SK-N-SH treated with all-trans-retinoic acid at 6 μM for 48 hours (cell line): Measurements from ENCODE around the gene PPP1R16B.

Source experiments
- ATAC-seq: fragments of 200-7000 bp; cut with Tn5 transposase; 3 replicates; pipeline ENCODE4 v1.9.1; 2020; ENCODE audit warnings: mild to moderate bottlenecking, moderate library complexity
- BACH2 ChIP-seq: fragments of 250-450 bp; sonication (Bioruptor Pico); IDR thresholded peaks from 2 replicates; pipeline ENCODE4 v1.9.0; 2021; ENCODE audit warnings: mild to moderate bottlenecking, borderline replicate concordance
- CREB5 ChIP-seq: fragments of 250-450 bp; sonication (Bioruptor Pico); IDR thresholded peaks from 2 replicates; pipeline ENCODE4 v1.5.1; 2020; ENCODE audit warnings: low read depth, mild to moderate bottlenecking, moderate library complexity
- CSDC2 ChIP-seq: fragments of 250-450 bp; sonication (Bioruptor Pico); IDR thresholded peaks from 2 replicates; pipeline ENCODE4 v1.5.0; 2020; ENCODE audit warnings: mild to moderate bottlenecking, moderate library complexity
- CSRNP3 ChIP-seq: fragments of 250-450 bp; sonication (Bioruptor Pico); IDR thresholded peaks from 2 replicates; pipeline ENCODE4 v1.5.1; 2021; ENCODE audit warnings: mild to moderate bottlenecking, moderate library complexity
- ESRRG ChIP-seq: fragments of 250-450 bp; sonication (Bioruptor Pico); IDR thresholded peaks from 2 replicates; pipeline ENCODE4 v1.6.1; 2021; ENCODE audit warnings: mild to moderate bottlenecking
- GLIS3 ChIP-seq: fragments of 250-450 bp; sonication (Bioruptor Pico); IDR thresholded peaks from 2 replicates; pipeline ENCODE4 v1.5.0; 2020; ENCODE audit warnings: mild to moderate bottlenecking, moderate library complexity
- ISL1 ChIP-seq: fragments of 250-450 bp; sonication (Bioruptor Pico); IDR thresholded peaks from 2 replicates; pipeline ENCODE4 v2.1.2; 2022; ENCODE audit warnings: mild to moderate bottlenecking, moderate library complexity
- OSR1 ChIP-seq: fragments of 250-450 bp; sonication (Bioruptor Pico); IDR thresholded peaks from 2 replicates; pipeline ENCODE4 v1.8.0; 2022; ENCODE audit warnings: moderate library complexity, mild to moderate bottlenecking, inconsistent platforms
- PATZ1 ChIP-seq: fragments of 250-450 bp; sonication (Bioruptor Pico); IDR thresholded peaks from 2 replicates; pipeline ENCODE4 v1.8.0; 2020; ENCODE audit warnings: mild to moderate bottlenecking, moderate library complexity, borderline replicate concordance
- POU6F1 ChIP-seq: fragments of 250-450 bp; sonication (Bioruptor Pico); IDR thresholded peaks from 2 replicates; pipeline ENCODE4 v1.8.0; 2021; ENCODE audit warnings: low read depth, mild to moderate bottlenecking, moderate library complexity, borderline replicate concordance
- PPARA ChIP-seq: fragments of 250-450 bp; sonication (Bioruptor Pico); IDR thresholded peaks from 2 replicates; pipeline ENCODE4 v1.5.0; 2020; ENCODE audit warnings: mild to moderate bottlenecking, borderline replicate concordance
- RARB ChIP-seq: fragments of 250-450 bp; sonication (Bioruptor Pico); IDR thresholded peaks from 2 replicates; pipeline ENCODE4 v1.8.0; 2021; ENCODE audit warnings: mild to moderate bottlenecking, moderate library complexity
- TCF4 ChIP-seq: fragments of 250-450 bp; sonication (Bioruptor Pico); IDR thresholded peaks from 2 replicates; pipeline ENCODE4 v1.8.0; 2021; ENCODE audit warnings: mild to moderate bottlenecking, moderate library complexity, borderline replicate concordance
- TOX ChIP-seq: fragments of 250-450 bp; sonication (Bioruptor Pico); IDR thresholded peaks from 2 replicates; pipeline ENCODE4 v1.8.0; 2021; ENCODE audit warnings: mild to moderate bottlenecking, moderate library complexity, borderline replicate concordance
- TSHZ2 ChIP-seq: fragments of 250-450 bp; sonication (Bioruptor Pico); IDR thresholded peaks from 2 replicates; pipeline ENCODE4 v1.5.0; 2020; ENCODE audit warnings: mild to moderate bottlenecking, moderate library complexity
- ZC3H10 ChIP-seq: fragments of 250-450 bp; sonication (Bioruptor Pico); IDR thresholded peaks from 2 replicates; pipeline ENCODE4 v1.5.1; 2021; ENCODE audit warnings: mild to moderate bottlenecking, moderate library complexity
- ZFP3 ChIP-seq: fragments of 250-450 bp; sonication (Bioruptor Pico); IDR thresholded peaks from 2 replicates; pipeline ENCODE4 v1.5.0; 2020; ENCODE audit warnings: mild to moderate bottlenecking, moderate library complexity
- ZFP30 ChIP-seq: fragments of 450-650 bp; formaldehyde crosslinking; IDR thresholded peaks from 2 replicates; pipeline ENCODE4 v1.5.0; 2022; ENCODE audit warnings: mild to moderate bottlenecking, moderate library complexity
- ZNF565 ChIP-seq: fragments of 450-650 bp; formaldehyde crosslinking; conservative IDR thresholded peaks from 2 replicates; pipeline ENCODE4 v1.5.0; 2020; ENCODE audit warnings: low read depth, mild to moderate bottlenecking, moderate library complexity
- ZNF8 ChIP-seq: fragments of 450-650 bp; formaldehyde crosslinking; IDR thresholded peaks from 2 replicates; pipeline ENCODE4 v1.5.0; 2020; ENCODE audit warnings: mild to moderate bottlenecking, moderate library complexity

The PPP1R16B gene

GRCh38 chr20:38883081-38883980 lies 77.8 kb downstream of the PPP1R16B start (continued):
- no peak for TF ChIP-seq ZC3H10 (CRISPR knock-in tag)
- TF ChIP-seq ISL1 (CRISPR knock-in tag): peak; percentile 55
- TF ChIP-seq CREB5 (CRISPR knock-in tag): no peak
- TF ChIP-seq OSR1 (CRISPR knock-in tag): no peak
- 0 out of 2 replicates have a peak, but pooled peaks have one; percentile 16 for TF ChIP-seq GLIS3 (CRISPR knock-in tag)
- no peak for TF ChIP-seq ESRRG (CRISPR knock-in tag)
- TF ChIP-seq RARB (CRISPR knock-in tag): no peak
- no peak for TF ChIP-seq PATZ1 (CRISPR knock-in tag)
- TF ChIP-seq, all 23 proteins: peak for 8

GRCh38 chr20:38883981-38884733 lies 78.7 kb downstream of the PPP1R16B start:
- no peak for ATAC-seq
- TF ChIP-seq ZC3H10 (CRISPR knock-in tag) (no peak), CSDC2 (CRISPR knock-in tag) (no peak), ESRRG (CRISPR knock-in tag) (no peak), GLIS3 (CRISPR knock-in tag) (no peak), ISL1 (CRISPR knock-in tag) (no peak), ZFP30 (CRISPR knock-in tag) (no peak), PPARA (CRISPR knock-in tag) (no peak), ZNF565 (no peak), CSRNP3 (CRISPR knock-in tag) (no peak), TCF4 (CRISPR knock-in tag) (no peak), TOX (CRISPR knock-in tag) (no peak), PATZ1 (CRISPR knock-in tag) (no peak), TSHZ2 (CRISPR knock-in tag) (no peak), ZNF8 (CRISPR knock-in tag) (no peak), ZFP3 (no peak)

GRCh38 chr20:38885357-38885756 lies 79.9 kb downstream of the PPP1R16B start:
- TF ChIP-seq TOX (CRISPR knock-in tag): no peak
- TF ChIP-seq BACH2 (CRISPR knock-in tag): no peak
- TF ChIP-seq CSRNP3 (CRISPR knock-in tag): no peak
- TF ChIP-seq OSR1 (CRISPR knock-in tag): no peak
- no peak for TF ChIP-seq CSDC2 (CRISPR knock-in tag)
- no peak for TF ChIP-seq POU6F1 (CRISPR knock-in tag)
- TF ChIP-seq, all 23 proteins: peak for 0
- no peak for ATAC-seq
